IMR-90 (cell line): Measurements from ENCODE around the gene TERF2IP. TPM values are rescaled to one million over a fixed set of nuclear protein-coding genes. Genes with fewer than 3 reads are reported as not detected.
A peak's percentile ranks its signal among the peaks of the same experiment; 100 is the strongest.

Source experiments
- ATAC-seq: fragments of 200-7000 bp; cut with Tn5 transposase; 2 replicates; pipeline ENCODE4 v1.9.1; 2020; ENCODE audit warnings: low read depth, mild to moderate bottlenecking, moderate library complexity
- BruUV-seq: library from RNA; stranded (reverse); fragments of 400-500 nt; replicated peaks from 2 replicates; lab custom pipeline; 2021; lab: Mats Ljungman, UMichigan
- CTCF ChIA-PET: fragments of 300-600 bp; formaldehyde crosslinking; extraction: SDS; loops from one replicate; lab custom pipeline; 2021; ENCODE audit warnings: antibody characterized with exemption; lab: Yijun Ruan, JAX
- POLR2A ChIA-PET: fragments of 300-600 bp; sonication (Branson Sonifier 250); formaldehyde crosslinking; loops from one replicate; lab custom pipeline; 2022; ENCODE audit warnings: antibody characterized with exemption; ENCODE audit not compliant: unreplicated experiment; lab: Charles Lee
- DNase-seq: peaks from one replicate; pipeline ENCODE4 v3.0.0; 2013
- H2AFZ ChIP-seq: replicated peaks from 2 replicates; pipeline ENCODE3; 2013; ENCODE audit warnings: low read length, mild to moderate bottlenecking; ENCODE audit not compliant: poor library complexity
- H2AK5ac ChIP-seq: 2 replicates; pipeline ENCODE4 v1.6.1; 2013; ENCODE audit warnings: low read depth, low read length, inconsistent platforms
- H2AK9ac ChIP-seq: replicated peaks from 2 replicates; pipeline ENCODE3; 2013; ENCODE audit warnings: mild to moderate bottlenecking, low read depth, low read length, moderate library complexity; ENCODE audit not compliant: poor library complexity
- H2BK120ac ChIP-seq: 2 replicates; pipeline ENCODE4 v1.6.1; 2013; ENCODE audit warnings: low read depth, low read length, inconsistent platforms
- H2BK15ac ChIP-seq: 3 replicates; pipeline ENCODE4 v1.6.1; 2013; ENCODE audit warnings: low read depth, low read length, inconsistent platforms
- H2BK20ac ChIP-seq: 2 replicates; pipeline ENCODE4 v1.6.1; 2013; ENCODE audit warnings: low read depth, mild to moderate bottlenecking, inconsistent platforms, low read length, moderate library complexity
- H2BK5ac ChIP-seq: 2 replicates; pipeline ENCODE4 v1.6.1; 2013; ENCODE audit warnings: mild to moderate bottlenecking, low read depth, low read length, inconsistent platforms; ENCODE audit not compliant: poor library complexity, severe bottlenecking
- H3K14ac ChIP-seq: replicated peaks from 2 replicates; pipeline ENCODE4 v1.6.1; 2013; ENCODE audit warnings: low read depth, low read length, inconsistent platforms
- H3K18ac ChIP-seq: 2 replicates; pipeline ENCODE4 v1.6.1; 2013; ENCODE audit warnings: low read depth, low read length, control low read depth
- H3K23ac ChIP-seq: 2 replicates; pipeline ENCODE4 v1.6.1; 2013; ENCODE audit warnings: low read depth, low read length, inconsistent platforms
- H3K27ac ChIP-seq: 2 replicates; pipeline ENCODE4 v1.5.1; 2013; ENCODE audit warnings: mild to moderate bottlenecking, control low read depth, low read length; ENCODE audit not compliant: insufficient read depth
- H3K27me3 ChIP-seq: 2 replicates; pipeline ENCODE4 v1.6.1; 2013; ENCODE audit warnings: low read length; ENCODE audit not compliant: control insufficient read depth, insufficient read depth
- H3K36me3 ChIP-seq: 2 replicates; pipeline ENCODE4 v1.6.1; 2013; ENCODE audit warnings: low read length, mixed read lengths; ENCODE audit not compliant: control insufficient read depth, insufficient read depth
- H3K4ac ChIP-seq: 2 replicates; pipeline ENCODE4 v1.6.1; 2013; ENCODE audit warnings: low read depth, low read length, inconsistent platforms
- H3K4me1 ChIP-seq: 2 replicates; pipeline ENCODE4 v1.6.1; 2013; ENCODE audit warnings: low read length, mixed read lengths; ENCODE audit not compliant: control insufficient read depth, insufficient read depth
- H3K4me2 ChIP-seq: 2 replicates; pipeline ENCODE4 v1.6.1; 2013; ENCODE audit warnings: low read depth, mild to moderate bottlenecking, control low read depth, low read length, moderate library complexity
- H3K4me3 ChIP-seq: 2 replicates; pipeline ENCODE4 v1.5.1; 2013; ENCODE audit warnings: low read depth, mild to moderate bottlenecking, control low read depth, low read length, moderate library complexity; ENCODE audit not compliant: insufficient read depth
- H3K56ac ChIP-seq: 2 replicates; pipeline ENCODE4 v1.6.1; 2013; ENCODE audit warnings: low read length, inconsistent platforms; ENCODE audit not compliant: insufficient read depth; ENCODE audit errors: extremely low read depth
- H3K79me1 ChIP-seq, 2 experiments: 2 replicates each; pipeline ENCODE4 v1.6.1; 2013; ENCODE audit warnings: low read length in 2 of 2, inconsistent platforms in 1 of 2, low read depth in 1 of 2
- H3K9ac ChIP-seq: 2 replicates; pipeline ENCODE4 v1.6.1; 2013; ENCODE audit warnings: low read depth, low read length, control low read depth
- H3K9me1 ChIP-seq: 2 replicates; pipeline ENCODE4 v1.6.1; 2013; ENCODE audit warnings: low read length, inconsistent platforms; ENCODE audit not compliant: insufficient read depth
- H3K9me3 ChIP-seq: 2 replicates; pipeline ENCODE4 v1.6.1; 2013; ENCODE audit warnings: low read length; ENCODE audit not compliant: control insufficient read depth, insufficient read depth
- H4K20me1 ChIP-seq: 2 replicates; pipeline ENCODE4 v1.6.1; 2013; ENCODE audit warnings: low read length, inconsistent platforms; ENCODE audit not compliant: insufficient read depth
- H4K5ac ChIP-seq: 2 replicates; pipeline ENCODE4 v1.6.1; 2013; ENCODE audit warnings: mild to moderate bottlenecking, low read depth, low read length, control low read depth
- H4K8ac ChIP-seq, 2 experiments: 2 replicates each; pipeline ENCODE4 v1.6.1; 2013; ENCODE audit warnings: low read depth in 2 of 2, low read length in 2 of 2, control low read depth in 1 of 2, inconsistent platforms in 1 of 2
- H4K91ac ChIP-seq: 2 replicates; pipeline ENCODE4 v1.6.1; 2013; ENCODE audit warnings: low read depth, low read length, inconsistent platforms; ENCODE audit not compliant: insufficient read depth
- BHLHE40 ChIP-seq: fragments of 150-350 bp; IDR thresholded peaks from 2 replicates; pipeline ENCODE4 v1.6.1; 2016; ENCODE audit warnings: mild to moderate bottlenecking, low read depth, low read length
- WGBS, 2 experiments: methylation state at CpG; one replicate each; pipeline versions ENCODE4 v1.1.5 to v1.1.7; 2013; ENCODE audit warnings: missing lambda C conversion rate in 2 of 2; ENCODE audit not compliant: insufficient read length in 1 of 2; ENCODE audit errors: extremely low coverage in 2 of 2; 5-methylcytosine and 5-hydroxymethylcytosine counted together
- dilution Hi-C: fragments of 300-500 bp; cut with HindIII; formaldehyde crosslinking; loops from one replicate; pipeline ENCODE4 v1.14.3; 2018; ENCODE audit warnings: low sequenced_read_pairs; ENCODE audit not compliant: unreplicated experiment
- in situ Hi-C: fragments of 300-500 bp; cut with MboI; formaldehyde crosslinking; loops from 3 replicates; pipeline ENCODE4 v1.14.3; 2019; ENCODE audit warnings: low sequenced_read_pairs, inconsistent platforms, mixed read lengths
- intact Hi-C: fragments of 100-400 bp; cut with micrococcal nuclease; formaldehyde crosslinking; loops from 2 replicates; pipeline ENCODE4 v1.10.0; 2022
- polyA plus RNA-seq, 3 experiments: library from polyadenylated mRNA; depleted of rRNA; stranded (reverse); fragments of >200 nt; gene quantifications; 2 replicates each; pipeline ENCODE4 v1.2.3, GENCODE V29; 2012; ENCODE audit warnings: low replicate concordance in 1 of 3
- total RNA-seq: library from RNA; depleted of rRNA; stranded (reverse); fragments of >200 nt; gene quantifications from 2 replicates; pipeline ENCODE4 v1.2.3, GENCODE V29; 2012

The TERF2IP gene
- total and polyA plus RNA-seq, 2 of the 4 experiments (the other 2 are of a cell fraction): 15.4 to 32.5 TPM

DNA sequence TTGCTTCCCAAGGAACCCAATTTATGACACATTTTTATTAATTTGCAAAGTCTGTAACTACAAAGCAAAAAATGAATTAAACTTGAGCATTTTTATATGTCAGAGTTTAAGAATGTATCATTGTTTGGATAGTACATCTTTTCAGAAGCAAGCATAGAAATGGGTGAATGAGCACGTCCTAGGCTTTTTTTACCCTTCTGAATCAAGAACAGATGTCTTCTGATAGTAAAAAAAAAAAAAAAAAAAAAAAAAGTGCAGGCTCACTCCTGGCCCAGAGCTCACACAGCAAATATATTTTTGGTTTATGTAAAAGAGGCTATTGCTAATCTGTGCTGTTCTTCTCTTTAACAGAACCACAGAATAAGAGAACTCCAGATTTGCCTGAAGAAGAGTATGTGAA is 6.3 kb downstream of the TERF2IP start:
- Histone ChIP-seq H2BK120ac (no peak overlapping the region), H3K4me2 (no peak overlapping the region; the same call in 1 of the 2 replicates), H3K9me1 (peaks cover 5% of the 10 kb centered on the region), H3K18ac (no peak overlapping the region), H4K20me1 (peaks cover 54% of the 10 kb centered on the region), H2BK20ac (no peak overlapping the region), H3K23ac (no peak overlapping the region), H3K79me1 (peaks cover 8 to 37% of the 10 kb centered on the region in 2 experiments), H3K14ac (no peak overlapping the region), H3K27ac (peak overlapping the region; percentile 42; the same call in 1 of the 2 replicates), H3K4me3 (no peak overlapping the region), H3K4ac (no peak overlapping the region), H2BK15ac (no peak overlapping the region), H2BK5ac (no peak overlapping the region), H3K36me3 (peaks cover 27% of the 10 kb centered on the region), H3K4me1 (peaks cover 5% of the 10 kb centered on the region), H3K56ac (no peak overlapping the region), H4K91ac (no peak overlapping the region), H4K5ac (no peak overlapping the region), H2AK5ac (no peak overlapping the region), H3K27me3 (no peaks in the 10 kb centered on the region), H2AK9ac (no peak overlapping the region), H4K8ac (no peak overlapping the region), H3K9ac (no peak overlapping the region), H3K9me3 (no peaks in the 10 kb centered on the region), H2AFZ (no peak overlapping the region)
- no CpG with 5 or more reads among the region's 1 CpG for WGBS, 2 experiments
- intact Hi-C loops: no loop called here
- in situ Hi-C loops: no loop called here
- dilution Hi-C loops: no loop called here
- ChIA-PET POLR2A (interaction anchor here (0.6 kb wide), 1 partner anchor 101 kb away, joined by 5 read pairs; no protein-coding TSS in a partner anchor), CTCF (no interaction called here)
- no TSS peak for BruUV-seq
- TF ChIP-seq BHLHE40: no peak
- ATAC-seq: peak; percentile 61
- peak; percentile 76 for DNase-seq
